Superior temporal gyrus (tissue), 1 donor: ENCODE results near the gene TDRD12.

Experiments
- DNase-seq: peaks from one replicate; pipeline ENCODE4 v3.0.0-alpha.2; 2016; ENCODE audit errors: extremely low spot score

TDRD12 gene, protein sequence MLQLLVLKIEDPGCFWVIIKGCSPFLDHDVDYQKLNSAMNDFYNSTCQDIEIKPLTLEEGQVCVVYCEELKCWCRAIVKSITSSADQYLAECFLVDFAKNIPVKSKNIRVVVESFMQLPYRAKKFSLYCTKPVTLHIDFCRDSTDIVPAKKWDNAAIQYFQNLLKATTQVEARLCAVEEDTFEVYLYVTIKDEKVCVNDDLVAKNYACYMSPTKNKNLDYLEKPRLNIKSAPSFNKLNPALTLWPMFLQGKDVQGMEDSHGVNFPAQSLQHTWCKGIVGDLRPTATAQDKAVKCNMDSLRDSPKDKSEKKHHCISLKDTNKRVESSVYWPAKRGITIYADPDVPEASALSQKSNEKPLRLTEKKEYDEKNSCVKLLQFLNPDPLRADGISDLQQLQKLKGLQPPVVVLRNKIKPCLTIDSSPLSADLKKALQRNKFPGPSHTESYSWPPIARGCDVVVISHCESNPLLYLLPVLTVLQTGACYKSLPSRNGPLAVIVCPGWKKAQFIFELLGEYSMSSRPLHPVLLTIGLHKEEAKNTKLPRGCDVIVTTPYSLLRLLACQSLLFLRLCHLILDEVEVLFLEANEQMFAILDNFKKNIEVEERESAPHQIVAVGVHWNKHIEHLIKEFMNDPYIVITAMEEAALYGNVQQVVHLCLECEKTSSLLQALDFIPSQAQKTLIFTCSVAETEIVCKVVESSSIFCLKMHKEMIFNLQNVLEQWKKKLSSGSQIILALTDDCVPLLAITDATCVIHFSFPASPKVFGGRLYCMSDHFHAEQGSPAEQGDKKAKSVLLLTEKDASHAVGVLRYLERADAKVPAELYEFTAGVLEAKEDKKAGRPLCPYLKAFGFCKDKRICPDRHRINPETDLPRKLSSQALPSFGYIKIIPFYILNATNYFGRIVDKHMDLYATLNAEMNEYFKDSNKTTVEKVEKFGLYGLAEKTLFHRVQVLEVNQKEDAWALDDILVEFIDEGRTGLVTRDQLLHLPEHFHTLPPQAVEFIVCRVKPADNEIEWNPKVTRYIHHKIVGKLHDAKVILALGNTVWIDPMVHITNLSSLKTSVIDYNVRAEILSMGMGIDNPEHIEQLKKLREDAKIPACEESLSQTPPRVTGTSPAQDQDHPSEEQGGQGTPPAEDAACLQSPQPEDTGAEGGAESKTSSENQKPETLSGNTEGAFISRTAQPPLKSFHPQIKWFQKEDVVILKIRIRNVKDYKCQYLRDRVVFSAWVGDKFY (N-terminal part only)

GRCh38 chr19:32719611-32720059, at the start of gene TDRD12:
Gene TDRD12, plus strand, starts transcription at chr19:32719767. Its CDS starts 306 bp downstream, at chr19:32720073.
- no peak for DNase-seq

GRCh38 chr19:32671883-32672593, 47.5 kb upstream of the TDRD12 start:
- DNase-seq, result no peak

DNA sequence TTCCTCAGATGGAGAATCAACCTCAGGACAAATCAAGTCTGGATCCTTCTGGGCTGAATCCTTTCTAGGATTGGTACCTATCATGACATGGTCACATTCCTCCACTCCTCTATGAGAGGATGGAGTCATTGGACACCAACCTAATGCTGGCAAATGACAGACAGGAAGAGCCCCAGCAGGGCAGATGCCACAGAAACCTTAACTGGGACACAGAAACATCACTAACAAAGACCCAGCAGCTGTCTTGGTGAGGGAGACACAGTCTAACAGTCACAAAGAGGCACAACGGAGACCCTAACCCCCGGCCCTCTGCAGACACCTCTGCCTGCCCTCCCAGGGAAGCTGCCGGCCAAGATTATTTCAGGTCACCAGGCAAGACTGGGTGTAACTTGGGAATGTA, 46.7 kb upstream of the TDRD12 start:
- DNase-seq, result no peak

GRCh38 chr19:32673573-32673972, 46.0 kb upstream of the TDRD12 start:
- DNase-seq, result no peak

DNA sequence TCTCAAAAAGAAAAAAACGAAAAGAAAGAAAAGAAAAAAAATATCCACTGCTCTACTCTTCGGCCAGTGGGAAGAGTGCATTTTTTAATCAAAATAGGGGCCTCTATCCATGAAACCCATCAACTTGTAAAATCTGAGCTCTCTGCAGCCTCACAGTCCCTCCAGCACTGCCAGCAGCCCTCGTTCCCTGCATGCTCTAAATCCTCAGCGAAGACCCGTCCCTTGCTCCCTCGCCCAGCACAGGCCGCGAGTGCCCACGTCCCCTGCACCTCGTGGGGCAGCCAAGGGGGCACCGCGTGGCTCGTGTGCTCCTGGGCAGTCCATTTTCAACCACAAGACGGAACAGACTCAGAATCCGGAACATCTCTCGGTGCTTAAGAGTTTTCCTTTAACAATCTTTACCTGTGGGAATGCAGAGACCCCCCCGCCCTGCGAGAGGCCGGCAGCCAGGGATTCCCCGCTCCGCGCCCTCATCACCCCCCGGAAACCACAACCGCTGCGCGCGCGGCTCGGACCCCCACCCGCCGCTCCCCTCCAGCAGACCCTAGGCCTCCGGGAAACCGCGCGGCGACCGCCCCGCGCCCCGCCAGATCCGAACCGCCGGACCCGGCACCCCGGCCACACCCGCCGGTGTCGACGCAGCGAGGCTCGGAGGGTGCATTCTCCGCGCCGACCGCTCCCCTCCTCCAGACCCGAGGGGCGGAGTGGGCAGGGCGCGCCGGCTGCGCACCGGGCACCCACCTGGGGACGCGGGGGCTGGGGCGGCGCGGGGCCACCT, 45.2 kb upstream of the TDRD12 start:
- DNase-seq, result no peak

- peak; percentile 99 for DNase-seq
Observed at GRCh38 chr19:32674931-32675719, 44.4 kb upstream of the TDRD12 start, which contains the start of gene ANKRD27. Gene ANKRD27, minus strand, starts transcription at chr19:32675180. Its CDS starts 16,165 bp downstream, at chr19:32659015.

DNA sequence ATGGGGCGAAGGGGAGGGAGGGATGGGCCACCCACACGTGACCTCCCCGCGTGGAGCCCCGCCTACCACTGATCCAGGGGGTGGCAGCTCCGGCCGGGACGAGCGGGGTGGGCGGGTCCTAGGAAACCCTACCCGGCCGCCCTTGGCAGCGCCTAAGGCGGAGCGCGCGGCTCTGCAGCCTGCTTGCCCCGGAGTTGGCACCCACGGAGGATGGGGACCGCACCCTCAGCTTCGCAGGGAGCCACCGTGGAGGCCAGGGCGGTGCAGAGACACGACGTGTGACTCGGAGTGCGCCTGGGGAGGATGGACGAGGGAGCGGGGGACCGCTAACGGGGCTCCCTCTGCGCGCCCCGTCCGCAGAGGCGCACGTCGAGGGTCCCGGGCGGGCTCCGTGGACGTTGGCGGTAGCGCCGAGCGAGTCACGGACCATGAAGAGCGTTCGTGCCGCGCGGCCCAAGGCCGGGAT, 43.8 kb upstream of the TDRD12 start, which contains the start of gene RGS9BP:
TSS of gene RGS9BP (plus strand) at position 129 of the 466 bp plus-strand sequence. CDS start 416 bp downstream, outside the sequence.
- peak; percentile 71 for DNase-seq

GRCh38 chr19:32676186-32676894, 43.2 kb upstream of the TDRD12 start:
- no peak for DNase-seq

GRCh38 chr19:32676895-32677359, 42.6 kb upstream of the TDRD12 start:
- DNase-seq, result no peak

DNA sequence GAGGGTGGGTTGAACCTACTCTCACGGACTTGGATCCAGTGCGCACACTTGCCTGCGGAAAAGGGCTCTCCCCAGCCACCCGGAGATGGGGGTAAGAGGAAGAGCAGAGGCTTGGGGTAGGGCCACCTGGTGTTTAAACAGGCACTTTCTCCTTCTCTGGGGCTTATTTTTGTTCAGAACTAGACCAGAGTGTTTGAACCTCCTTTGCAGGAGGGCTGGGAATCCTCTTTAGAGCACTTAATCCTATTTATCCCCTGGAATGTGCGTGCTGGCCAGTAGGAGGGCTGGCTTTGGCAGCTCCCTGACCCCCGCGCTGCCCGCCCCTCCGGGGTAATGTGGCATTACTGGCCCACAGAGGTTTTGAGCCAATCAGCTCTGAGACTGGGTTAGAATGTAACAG, 41.9 kb upstream of the TDRD12 start:
- DNase-seq, result no peak

DNA sequence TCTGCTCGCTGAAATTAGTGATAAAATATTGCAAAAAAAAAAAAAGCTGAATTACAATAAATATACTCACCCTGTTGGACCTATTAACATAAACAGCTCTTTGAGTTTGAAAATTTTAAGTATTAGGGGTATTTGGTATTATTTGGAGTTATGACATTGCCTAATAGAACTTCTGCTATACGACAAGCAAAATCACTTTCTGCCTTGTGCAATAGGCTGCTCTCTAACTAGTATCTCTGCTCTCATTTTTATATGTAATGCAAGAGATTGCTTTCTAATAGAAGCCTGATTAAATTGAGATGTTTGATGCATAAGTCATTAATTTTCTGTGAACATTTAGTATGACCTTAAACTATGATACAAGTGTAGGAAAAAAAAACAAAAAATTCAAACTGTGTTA, 38.6 kb upstream of the TDRD12 start:
- DNase-seq, result no peak

DNA sequence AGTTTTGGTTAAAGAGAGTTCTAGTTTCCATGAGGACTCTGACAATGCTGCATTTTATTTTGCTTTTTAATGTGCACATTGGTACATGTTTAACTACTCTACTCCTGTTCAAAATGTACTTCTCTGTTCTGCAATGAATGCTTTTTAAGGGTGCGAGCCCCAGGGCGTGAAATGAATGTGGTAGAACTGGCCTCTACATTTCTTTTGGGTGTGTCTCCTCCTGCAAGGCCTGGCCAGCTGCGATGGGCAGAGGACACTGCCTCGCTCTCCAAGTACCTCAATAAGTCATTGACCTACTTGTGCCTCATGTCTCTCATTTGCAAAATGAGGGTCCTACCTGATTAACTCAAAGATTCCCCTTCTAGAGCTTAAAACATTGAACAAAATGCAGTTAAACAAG, 37.2 kb upstream of the TDRD12 start:
- DNase-seq, result no peak

GRCh38 chr19:32686847-32687475, 32.6 kb upstream of the TDRD12 start:
- DNase-seq, result no peak

DNA sequence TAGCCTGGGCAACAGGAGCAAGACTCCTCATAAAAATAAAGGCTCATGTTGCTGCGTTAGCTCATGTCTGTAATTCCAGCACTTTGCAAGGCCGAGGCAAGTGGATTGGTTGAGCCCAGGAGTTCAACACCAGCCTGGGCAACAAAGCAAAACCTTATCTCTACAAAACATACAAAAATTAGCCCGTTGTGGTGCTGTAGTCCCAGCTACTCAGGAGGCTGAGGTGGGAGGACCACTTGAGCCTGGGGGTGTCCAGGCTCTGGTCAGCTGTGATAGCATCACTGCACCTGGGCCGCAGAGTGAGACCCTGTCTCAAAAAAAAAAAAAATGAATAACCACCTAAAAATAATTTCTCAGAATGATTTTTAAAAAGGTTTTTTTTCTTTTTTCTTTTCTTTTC, 31.9 kb upstream of the TDRD12 start:
- DNase-seq, result no peak

GRCh38 chr19:32688311-32688710, 31.3 kb upstream of the TDRD12 start:
- DNase-seq, result no peak

DNA sequence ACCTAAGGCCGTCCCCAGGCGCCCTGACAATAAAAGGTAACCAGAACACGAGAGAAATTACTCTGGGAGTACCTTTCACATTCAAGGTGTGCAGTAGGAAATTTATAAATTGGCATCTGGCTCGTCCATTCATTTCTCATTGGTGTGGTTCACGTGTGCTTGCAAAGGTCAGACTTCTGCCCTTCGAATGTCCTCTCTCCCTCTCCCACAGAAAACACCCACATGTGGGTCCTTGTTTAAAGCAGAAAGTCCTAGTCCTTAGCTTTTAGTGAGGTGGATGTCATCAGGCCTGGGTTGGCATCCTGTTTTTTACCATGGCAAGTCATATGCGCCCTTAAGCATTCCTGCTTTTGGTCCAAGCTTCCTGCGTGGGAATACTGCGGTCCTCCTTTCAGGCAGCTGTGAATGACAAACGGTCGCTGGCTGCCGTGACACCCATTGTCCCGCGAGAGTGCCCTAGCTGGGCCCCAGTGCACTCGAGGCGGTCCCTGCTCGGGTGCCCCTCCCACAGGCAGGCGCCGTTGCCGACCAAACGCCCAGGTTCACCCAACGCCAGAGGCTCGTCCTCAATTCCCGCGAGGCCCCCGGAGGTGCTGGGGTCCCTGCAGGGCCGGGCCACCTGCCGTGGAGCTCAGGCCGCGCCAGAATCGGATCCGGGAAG, 28.1 kb upstream of the TDRD12 start, which contains the start of gene NUDT19:
TSS of gene NUDT19 (plus strand) at position 531 of the 661 bp plus-strand sequence. CDS start 140 bp downstream, outside the sequence.
- DNase-seq, result peak; percentile 80
